Neutrophil (primary cell): ENCODE data around the gene NPTX1.

ENCODE experiments used
- H3K27ac ChIP-seq: fragments of 200-600 bp; sonication (generic); 2 replicates; pipeline ENCODE4 v1.5.1; 2016; ENCODE audit warnings: mild to moderate bottlenecking, moderate library complexity
- H3K27me3 ChIP-seq: fragments of 200-600 bp; sonication (generic); 2 replicates; pipeline ENCODE4 v1.6.0; 2016; ENCODE audit warnings: mild to moderate bottlenecking
- H3K36me3 ChIP-seq: fragments of 200-600 bp; sonication (generic); 2 replicates; pipeline ENCODE4 v1.5.1; 2017
- H3K4me1 ChIP-seq, 2 experiments: fragments of 200-600 bp in 1 of 2; sonication (generic) in 1 of 2; 1 replicate in 1 of 2; 2 replicates in 1 of 2; pipeline versions ENCODE4 v1.5.1 to v1.6.1; 2013 to 2016; ENCODE audit warnings: low read depth in 1 of 2, low read length in 1 of 2, mild to moderate bottlenecking in 1 of 2, moderate library complexity in 1 of 2; ENCODE audit not compliant: control insufficient read depth in 1 of 2, insufficient read depth in 1 of 2
- H3K4me3 ChIP-seq, 2 experiments: fragments of 200-600 bp in 1 of 2; sonication (generic) in 1 of 2; 1 replicate in 1 of 2; 2 replicates in 1 of 2; pipeline ENCODE4 v1.5.1; 2013 to 2016; ENCODE audit warnings: low read depth in 1 of 2, low read length in 1 of 2, mild to moderate bottlenecking in 1 of 2, moderate library complexity in 1 of 2
- H3K9me3 ChIP-seq: fragments of 200-600 bp; sonication (generic); 2 replicates; pipeline ENCODE4 v1.5.1; 2016
- CTCF ChIP-seq: fragments of 200-600 bp; sonication (generic); IDR thresholded peaks from 2 replicates; pipeline ENCODE4 v1.5.1; 2016; ENCODE audit warnings: antibody characterized with exemption

Gene NPTX1

GRCh38 chr17:80519091-80519781 lies 42.8 kb upstream of the NPTX1 start:
- Histone ChIP-seq H3K27me3 (peaks cover 67% of the 10 kb centered on the region), H3K36me3 (no peaks in the 10 kb centered on the region), H3K27ac (no peak overlapping the region), H3K9me3 (no peaks in the 10 kb centered on the region), H3K4me1 (no peaks in the 10 kb centered on the region), H3K4me3 (no peak overlapping the region)
- no peak for TF ChIP-seq CTCF

- Histone ChIP-seq H3K4me1 (no peaks in the 10 kb centered on the region), H3K36me3 (no peaks in the 10 kb centered on the region), H3K27ac (no peak overlapping the region), H3K4me3 (no peak overlapping the region), H3K27me3 (peaks cover 73% of the 10 kb centered on the region), H3K9me3 (no peaks in the 10 kb centered on the region)
- TF ChIP-seq CTCF, result no peak
Observed at GRCh38 chr17:80518392-80518791, 42.0 kb upstream of the NPTX1 start.

GRCh38 chr17:80517641-80518040 lies 41.2 kb upstream of the NPTX1 start:
- Histone ChIP-seq H3K27me3 (peaks cover 73% of the 10 kb centered on the region), H3K9me3 (no peaks in the 10 kb centered on the region), H3K4me3 (no peak overlapping the region), H3K36me3 (no peaks in the 10 kb centered on the region), H3K4me1 (no peaks in the 10 kb centered on the region), H3K27ac (no peak overlapping the region)
- no peak for TF ChIP-seq CTCF

- no peaks in the 10 kb centered on the region for H3K4me1 ChIP-seq
- no peaks in the 10 kb centered on the region for H3K9me3 ChIP-seq
- no peak overlapping the region for H3K27ac ChIP-seq
- TF ChIP-seq CTCF, result no peak
- H3K27me3 ChIP-seq, result peaks cover 76% of the 10 kb centered on the region
- no peaks in the 10 kb centered on the region for H3K36me3 ChIP-seq
- no peak overlapping the region for H3K4me3 ChIP-seq
Observed at GRCh38 chr17:80516171-80516932, 39.9 kb upstream of the NPTX1 start.

GRCh38 chr17:80513892-80514291 lies 37.5 kb upstream of the NPTX1 start:
- no peak for TF ChIP-seq CTCF
- H3K27me3 ChIP-seq, result peaks cover 76% of the 10 kb centered on the region
- H3K36me3 ChIP-seq, result no peaks in the 10 kb centered on the region
- no peaks in the 10 kb centered on the region for H3K4me1 ChIP-seq
- H3K4me3 ChIP-seq, result no peak overlapping the region
- H3K9me3 ChIP-seq, result no peaks in the 10 kb centered on the region
- no peak overlapping the region for H3K27ac ChIP-seq
